GM11168 (cell line): ENCODE data around the gene RBM23.

Experiments
- in situ Hi-C: fragments of 300-500 bp; cut with MboI; formaldehyde crosslinking; loops from one replicate; pipeline ENCODE4 v1.12.0; 2022; ENCODE audit warnings: low sequenced_read_pairs; ENCODE audit not compliant: unreplicated experiment

RBM23 gene

GRCh38 chr14:22887260-22887989 is 31.5 kb downstream of the RBM23 start:
- in situ Hi-C loops = no loop called here

- in situ Hi-C loops = no loop called here
Measured at GRCh38 chr14:22886500-22887259, 32.3 kb downstream of the RBM23 start.

GRCh38 chr14:22885975-22886374 is 33.0 kb downstream of the RBM23 start:
- in situ Hi-C loops = no loop called here

GRCh38 chr14:22884738-22885523 is 34.0 kb downstream of the RBM23 start:
- in situ Hi-C loops = no loop called here

GRCh38 chr14:22884076-22884737 is 34.7 kb downstream of the RBM23 start:
- in situ Hi-C loops = no loop called here

- in situ Hi-C loops = no loop called here
Measured at GRCh38 chr14:22883173-22883976, 35.6 kb downstream of the RBM23 start, which contains the start of gene REM2. Gene REM2 (plus strand): TSS chr14:22883222. CDS start chr14:22883288, 66 bp downstream.

GRCh38 chr14:22882529-22883172 is 36.3 kb downstream of the RBM23 start:
- in situ Hi-C loops = no loop called here

GRCh38 chr14:22882064-22882463 is 36.9 kb downstream of the RBM23 start:
- in situ Hi-C loops = no loop called here

GRCh38 chr14:22878271-22879246 is 40.4 kb downstream of the RBM23 start:
- in situ Hi-C loops = no loop called here

GRCh38 chr14:22877000-22877501 is 41.9 kb downstream of the RBM23 start:
- in situ Hi-C loops = no loop called here

GRCh38 chr14:22875748-22876319 is 43.1 kb downstream of the RBM23 start:
- in situ Hi-C loops = no loop called here

GRCh38 chr14:22875003-22875747 is 43.8 kb downstream of the RBM23 start:
- in situ Hi-C loops = no loop called here

GRCh38 chr14:22872833-22873520 is 46.0 kb downstream of the RBM23 start:
- in situ Hi-C loops = loop anchor here (25.0 kb wide), 1 partner anchor 486 kb away; no protein-coding TSS in a partner anchor

GRCh38 chr14:22872033-22872832 is 46.7 kb downstream of the RBM23 start:
- in situ Hi-C loops = loop anchor here (25.0 kb wide), 1 partner anchor 485 kb away; no protein-coding TSS in a partner anchor
